Smooth muscle cell of trachea (primary cell): ENCODE data around the gene LYAR. TPM values are rescaled to one million over a fixed set of nuclear protein-coding genes. Genes with fewer than 3 reads are reported as not detected.

Experiments used
- total RNA-seq: library from RNA; depleted of rRNA; stranded (reverse); fragments of >200 nt; gene quantifications from 2 replicates; pipeline ENCODE4 v1.2.1, GENCODE V29; 2014

LYAR gene, protein sequence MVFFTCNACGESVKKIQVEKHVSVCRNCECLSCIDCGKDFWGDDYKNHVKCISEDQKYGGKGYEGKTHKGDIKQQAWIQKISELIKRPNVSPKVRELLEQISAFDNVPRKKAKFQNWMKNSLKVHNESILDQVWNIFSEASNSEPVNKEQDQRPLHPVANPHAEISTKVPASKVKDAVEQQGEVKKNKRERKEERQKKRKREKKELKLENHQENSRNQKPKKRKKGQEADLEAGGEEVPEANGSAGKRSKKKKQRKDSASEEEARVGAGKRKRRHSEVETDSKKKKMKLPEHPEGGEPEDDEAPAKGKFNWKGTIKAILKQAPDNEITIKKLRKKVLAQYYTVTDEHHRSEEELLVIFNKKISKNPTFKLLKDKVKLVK
- 5.3 and 10.6 TPM in 2 replicates for total RNA-seq

DNA sequence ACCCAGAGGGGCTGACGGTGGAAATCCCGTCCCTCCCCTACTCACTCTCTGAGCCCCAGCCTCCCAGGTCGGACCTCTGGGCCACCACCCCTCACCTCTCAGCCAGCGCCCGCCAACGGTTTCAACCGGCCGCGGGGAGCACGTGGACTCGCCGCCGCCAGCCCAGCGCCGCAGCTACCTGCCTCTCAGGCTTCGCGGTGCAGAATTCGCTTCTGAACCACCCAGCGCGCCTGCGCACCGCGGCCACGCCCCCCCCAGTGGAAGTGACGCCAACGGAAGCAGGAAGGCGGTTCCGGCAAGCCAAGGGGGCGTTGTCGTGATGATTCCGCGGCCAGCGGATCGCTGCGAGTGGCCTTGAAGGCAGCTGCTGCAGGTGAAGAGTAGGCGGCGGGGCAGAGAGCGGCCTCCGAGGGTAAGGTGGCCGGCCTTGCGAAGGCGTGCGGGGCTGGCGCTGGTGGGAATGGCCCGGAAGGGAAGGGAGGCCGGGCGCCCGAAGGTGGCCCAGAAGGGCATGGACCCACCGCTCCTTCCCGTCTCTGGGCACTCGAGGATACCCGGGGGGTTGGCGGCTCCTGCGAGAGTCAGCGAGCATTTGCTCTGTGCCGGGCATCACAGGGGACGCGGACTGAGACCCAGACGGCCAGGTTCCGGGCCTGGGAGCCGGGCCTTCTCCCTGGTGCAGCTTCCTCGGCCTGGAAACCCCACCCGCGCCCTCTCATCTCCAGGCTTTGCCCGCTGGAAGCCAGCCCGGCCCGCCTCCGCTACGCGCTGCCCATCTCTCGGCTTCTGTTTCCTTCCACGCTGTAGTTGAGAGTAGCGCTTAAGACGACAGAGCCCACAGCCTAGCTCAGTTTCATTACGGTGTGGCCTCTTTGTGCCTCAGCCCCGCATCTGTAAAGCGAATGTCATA lies at the start of gene LYAR, which contains the start of gene ZBTB49:
Gene LYAR (minus strand): TSS at position 214 of the 910 bp plus-strand sequence. CDS start 6,412 bp downstream, outside the sequence.
Gene ZBTB49 (plus strand): TSS at position 311 of the 910 bp plus-strand sequence. CDS start 9,695 bp downstream, outside the sequence.

DNA sequence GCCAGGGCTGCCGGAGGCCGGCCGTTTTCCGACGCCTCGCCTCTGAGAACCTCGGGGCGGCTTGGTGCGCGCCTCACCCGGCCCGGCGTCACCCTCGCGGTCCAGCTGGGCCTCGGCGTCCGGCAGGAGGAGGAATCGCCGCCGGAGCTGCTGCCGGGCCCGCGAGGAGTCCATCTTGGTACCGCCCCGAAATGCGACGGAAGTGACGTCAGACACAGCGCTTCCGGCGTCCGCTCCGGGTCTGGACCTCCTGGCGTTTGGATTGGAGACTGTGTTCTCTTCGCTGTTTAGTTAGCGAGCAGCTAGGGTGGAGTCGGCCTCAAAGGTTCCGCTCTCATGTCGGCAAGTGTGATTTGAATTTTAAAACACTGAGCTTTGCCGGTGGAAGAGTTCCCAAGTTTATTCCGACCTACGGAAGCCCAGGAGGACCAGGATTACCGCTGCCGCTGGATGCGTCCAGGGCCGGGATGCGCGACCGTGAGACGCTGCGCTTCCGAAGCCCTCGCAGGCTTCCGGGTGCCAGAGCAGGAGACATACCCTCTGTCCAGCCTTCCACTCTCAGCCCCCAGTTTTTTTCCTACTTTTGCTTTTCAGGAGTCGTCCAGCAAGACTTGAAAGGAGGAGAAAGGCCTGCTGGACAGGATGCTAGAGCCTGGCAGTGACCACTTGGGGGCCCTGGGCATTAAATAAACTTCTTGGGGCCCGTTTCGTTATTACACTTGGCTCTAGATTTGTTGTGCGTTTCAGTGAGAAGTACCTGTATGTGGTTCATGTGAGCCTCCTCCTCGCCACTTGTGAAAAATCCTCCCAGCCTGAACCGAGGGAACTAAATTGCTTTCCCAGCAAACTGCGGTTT lies 41.7 kb downstream of the LYAR start, which contains the start of gene TMEM128:
Gene TMEM128 (minus strand): TSS at position 195 of the 856 bp plus-strand sequence. CDS start 21 bp downstream, at position 174.

DNA sequence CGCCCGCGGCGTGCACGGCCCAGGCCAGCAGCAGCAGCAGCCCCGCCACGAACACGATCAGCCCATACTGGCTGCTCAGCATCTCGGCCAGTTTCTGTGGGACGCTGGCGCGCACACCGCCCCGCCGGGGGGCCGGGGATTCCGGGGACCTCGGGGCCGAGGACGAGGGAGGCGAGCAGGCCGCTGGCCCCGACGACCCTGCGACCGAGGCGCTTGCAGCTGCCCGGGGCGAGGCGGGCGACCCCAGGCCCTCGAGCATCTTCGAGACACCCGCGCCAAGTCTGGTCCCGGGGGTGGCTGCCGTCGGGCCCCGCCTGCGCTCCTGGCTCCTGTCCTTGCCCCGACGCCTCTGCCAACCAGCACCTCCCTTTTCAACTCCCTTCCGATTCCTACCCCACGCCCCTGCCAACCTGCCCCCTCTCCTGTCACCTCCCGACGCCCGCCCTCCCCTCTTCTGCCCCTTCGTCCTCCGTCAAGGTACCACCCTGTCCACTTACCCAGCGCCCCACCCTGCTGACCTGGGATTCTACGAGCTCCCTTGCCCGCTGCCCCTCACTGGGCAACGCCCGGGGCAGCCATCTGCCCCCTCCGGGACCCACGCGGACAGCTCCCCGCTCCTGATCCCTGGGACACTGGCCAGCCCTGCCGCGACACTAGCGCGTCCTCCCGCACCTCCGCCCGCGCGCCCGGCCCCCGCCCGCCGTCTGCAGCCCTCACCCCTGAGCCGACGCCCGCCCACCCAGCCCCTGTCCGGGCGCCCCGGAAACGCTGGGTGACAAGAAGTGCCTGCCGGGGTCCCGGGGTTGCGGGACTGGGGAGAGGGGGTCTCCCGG lies 63.1 kb downstream of the LYAR start, which contains the start of gene OTOP1:
Gene OTOP1 (minus strand): TSS at position 324 of the 833 bp plus-strand sequence. CDS start 65 bp downstream, at position 259.

Other genes starting within 250 kb of the LYAR start
- gene OTOP1, start 63.2 kb downstream of the LYAR start, total RNA-seq = not detected in 2 replicates
- gene TMEM128, start 41.9 kb downstream of the LYAR start, total RNA-seq = 17.9 and 24.6 TPM in 2 replicates
- 2.6 and 2.9 TPM in 2 replicates for gene ZBTB49, start 97 bp upstream of the LYAR start, total RNA-seq
- gene NSG1, start 96.9 kb upstream of the LYAR start, total RNA-seq = 0.58 and 1.5 TPM in 2 replicates